Retinal pigment epithelial cell (primary cell): Measurements from ENCODE around the gene TEKT5.

Experiments used
- DNase-seq: peaks from one replicate; pipeline ENCODE4 v3.0.0-alpha.2; 2010; ENCODE audit warnings: low read depth
- H3K4me3 ChIP-seq: 2 replicates; pipeline ENCODE4 v1.5.1; 2011; ENCODE audit warnings: mild to moderate bottlenecking, low read length, control low read depth, moderate library complexity
- CTCF ChIP-seq: conservative IDR thresholded peaks from 2 replicates; pipeline ENCODE4 v1.5.1; 2011; ENCODE audit warnings: low read depth, low read length, control low read depth, inconsistent platforms

Gene TEKT5

GRCh38 chr16:10660950-10661635 is 33.6 kb downstream of the TEKT5 start:
- TF ChIP-seq CTCF: no peak
- no peak for DNase-seq
- H3K4me3 ChIP-seq: no peak overlapping the region

GRCh38 chr16:10658943-10659342 is 35.8 kb downstream of the TEKT5 start:
- TF ChIP-seq CTCF: no peak
- H3K4me3 ChIP-seq: no peak overlapping the region
- no peak for DNase-seq

- TF ChIP-seq CTCF: no peak
- no peak overlapping the region for H3K4me3 ChIP-seq
- no peak for DNase-seq
Observed at GRCh38 chr16:10657925-10658324, 36.8 kb downstream of the TEKT5 start.

- no peak for TF ChIP-seq CTCF
- H3K4me3 ChIP-seq: no peak overlapping the region
- DNase-seq: no peak
Observed at GRCh38 chr16:10656618-10657017, 38.1 kb downstream of the TEKT5 start.

- no peak overlapping the region for H3K4me3 ChIP-seq
- no peak for DNase-seq
- TF ChIP-seq CTCF: no peak
Observed at GRCh38 chr16:10655415-10655977, 39.2 kb downstream of the TEKT5 start.

- no peak overlapping the region for H3K4me3 ChIP-seq
- no peak for DNase-seq
- TF ChIP-seq CTCF: no peak
Observed at GRCh38 chr16:10654592-10655414, 39.9 kb downstream of the TEKT5 start.
